GM20431 (cell line): ENCODE results near the gene BRD3OS.

Experiments used
- in situ Hi-C: fragments of 300-500 bp; cut with MseI, MboI; formaldehyde crosslinking; loops from one replicate; pipeline ENCODE4 v1.15.0; 2020; ENCODE audit warnings: low sequenced_read_pairs; ENCODE audit not compliant: unreplicated experiment

The BRD3OS gene

DNA sequence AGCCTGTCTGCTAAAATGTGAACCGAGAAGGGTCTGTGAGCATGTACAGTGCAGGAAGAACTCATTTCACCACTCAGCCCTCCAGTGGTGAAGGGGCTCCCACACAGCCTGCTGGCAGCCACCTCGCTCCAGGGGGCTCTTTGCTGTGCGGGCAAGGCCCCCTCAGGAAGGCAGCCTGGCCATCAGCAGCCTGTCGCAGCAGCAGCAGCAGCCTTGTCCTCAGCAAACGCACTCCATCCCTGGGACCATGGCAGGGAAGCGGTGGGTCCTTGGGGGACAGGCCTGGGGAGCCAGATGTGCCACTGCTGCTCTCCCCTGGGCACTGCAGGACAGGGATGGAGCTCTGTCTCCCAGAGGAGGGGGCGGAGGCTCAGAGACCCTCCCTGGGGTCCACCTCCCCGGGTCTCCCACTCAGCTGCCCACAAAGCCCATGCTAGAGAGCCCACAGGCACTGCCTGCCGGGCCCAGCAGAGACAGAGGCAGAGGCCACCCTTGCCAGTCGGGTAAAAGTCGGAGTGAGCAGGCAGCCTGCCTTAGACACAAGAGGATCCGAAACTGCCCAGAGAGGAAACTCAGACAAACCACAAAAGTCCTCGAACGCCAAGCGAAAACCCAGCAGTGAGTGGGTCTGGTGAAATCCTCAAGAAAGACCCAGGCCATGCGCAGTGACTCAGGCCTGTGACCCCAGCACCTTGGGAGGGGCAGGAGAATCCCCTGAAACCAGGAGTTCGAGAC is 34.5 kb downstream of the BRD3OS start:
- in situ Hi-C loops = no loop called here

DNA sequence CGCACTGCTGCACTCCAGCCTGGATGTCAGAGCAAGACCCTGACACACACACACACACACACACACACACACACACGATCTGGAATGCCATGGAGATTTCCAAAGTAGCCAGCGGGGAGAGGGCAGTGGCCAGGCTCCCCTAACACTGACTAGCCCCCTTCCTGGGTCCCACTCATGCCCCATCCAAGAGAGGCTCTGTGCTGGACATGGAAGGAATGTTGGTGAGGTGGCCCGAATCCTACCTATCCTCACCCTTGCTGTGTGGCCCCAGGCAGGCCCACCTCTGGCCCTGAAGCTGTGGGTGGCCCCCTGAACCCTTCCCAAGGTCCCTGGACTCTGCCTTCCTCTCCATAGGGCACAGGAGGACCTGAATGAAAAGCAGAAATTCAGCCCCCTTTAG is 35.3 kb downstream of the BRD3OS start:
- in situ Hi-C loops = no loop called here

DNA sequence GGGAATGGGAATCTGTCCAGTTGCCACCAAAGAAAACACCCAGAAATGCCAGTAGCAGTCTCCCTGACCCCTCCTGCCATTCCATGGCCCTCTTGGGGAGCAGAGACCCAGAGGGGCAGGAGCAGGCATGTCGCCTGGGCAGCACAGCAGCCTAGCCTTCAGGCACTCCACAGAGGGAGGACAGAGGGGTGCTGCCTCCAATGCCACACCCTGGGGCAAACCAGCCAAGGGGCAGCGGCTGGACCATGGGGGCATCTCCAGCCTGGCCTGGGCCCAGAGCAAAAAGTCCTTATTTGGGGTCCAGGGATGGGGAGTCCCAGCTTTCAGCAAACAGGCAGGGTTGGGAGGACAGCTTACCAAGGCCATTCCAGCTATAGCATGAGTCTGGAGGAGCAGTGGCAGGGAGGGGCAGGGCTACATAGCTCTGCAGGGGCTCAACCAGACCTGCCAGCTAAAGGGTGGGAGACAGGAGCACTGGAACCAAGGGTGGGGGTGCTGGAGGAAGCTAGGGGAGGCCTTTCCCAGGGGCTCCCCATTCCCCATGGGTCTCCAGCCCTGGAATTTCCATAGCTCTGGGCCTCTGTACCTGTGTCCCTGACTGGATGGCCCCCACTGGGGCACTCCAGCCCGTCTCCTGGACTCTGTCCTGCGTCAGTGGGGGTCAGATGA is 35.9 kb downstream of the BRD3OS start:
- in situ Hi-C loops = no loop called here

- in situ Hi-C loops = no loop called here
Measured at GRCh38 chr9:134061688-134062371, 36.5 kb downstream of the BRD3OS start.

DNA sequence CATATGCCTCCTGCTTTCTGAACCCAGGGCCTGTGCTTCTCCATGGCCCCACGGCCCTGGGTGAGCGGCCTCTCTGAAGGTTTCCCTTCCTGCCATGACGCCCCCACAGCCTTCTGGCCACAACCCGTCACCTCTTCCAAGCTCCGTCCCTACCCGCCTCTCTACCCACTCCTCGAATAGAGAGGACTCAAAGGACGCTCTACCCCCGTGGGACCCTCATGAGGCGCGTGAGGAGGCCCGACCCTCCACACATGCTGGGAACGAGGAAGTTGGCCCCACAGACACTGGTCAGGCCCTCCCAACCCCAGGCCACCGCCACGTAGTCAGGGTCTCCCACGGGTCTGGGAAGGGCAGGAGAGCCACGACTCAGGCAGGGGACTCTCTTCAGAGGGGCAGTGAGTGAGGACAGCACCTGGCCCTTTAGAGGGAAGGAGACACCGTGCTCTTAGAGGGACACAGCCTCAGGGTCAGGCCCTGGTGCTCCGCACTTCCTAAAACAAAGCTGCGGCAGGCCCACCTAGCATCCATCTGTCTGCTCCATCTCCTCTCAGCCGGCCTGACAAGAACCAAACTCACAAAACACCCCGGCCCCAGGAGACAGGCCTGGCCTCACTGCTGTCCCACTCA is 37.3 kb downstream of the BRD3OS start:
- in situ Hi-C loops = no loop called here

DNA sequence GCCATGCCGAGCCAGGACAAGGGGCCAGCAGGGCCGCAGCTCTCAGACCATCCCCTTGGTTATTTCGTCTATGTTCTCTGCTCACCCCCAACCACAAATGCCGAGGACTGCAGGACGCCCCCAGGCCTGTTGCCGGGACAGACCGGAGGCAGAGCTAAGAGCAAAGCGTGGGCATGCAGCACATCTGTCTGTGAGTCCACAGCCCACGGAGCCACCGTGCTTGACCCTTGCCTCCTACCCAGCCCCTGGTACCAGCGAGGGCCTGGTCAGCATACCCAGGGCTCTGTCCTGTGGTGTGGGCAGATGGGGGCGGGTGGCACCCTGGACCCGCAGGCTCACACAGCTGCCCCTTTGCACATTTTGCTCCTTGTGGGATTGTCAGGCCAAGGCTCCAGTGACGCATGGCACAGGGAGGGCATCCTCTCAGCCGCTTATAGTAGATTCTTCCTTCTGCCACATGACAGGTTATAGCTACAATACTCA is 37.8 kb downstream of the BRD3OS start:
- in situ Hi-C loops = no loop called here

- in situ Hi-C loops = no loop called here
Measured at GRCh38 chr9:134063571-134064450, 38.5 kb downstream of the BRD3OS start.

DNA sequence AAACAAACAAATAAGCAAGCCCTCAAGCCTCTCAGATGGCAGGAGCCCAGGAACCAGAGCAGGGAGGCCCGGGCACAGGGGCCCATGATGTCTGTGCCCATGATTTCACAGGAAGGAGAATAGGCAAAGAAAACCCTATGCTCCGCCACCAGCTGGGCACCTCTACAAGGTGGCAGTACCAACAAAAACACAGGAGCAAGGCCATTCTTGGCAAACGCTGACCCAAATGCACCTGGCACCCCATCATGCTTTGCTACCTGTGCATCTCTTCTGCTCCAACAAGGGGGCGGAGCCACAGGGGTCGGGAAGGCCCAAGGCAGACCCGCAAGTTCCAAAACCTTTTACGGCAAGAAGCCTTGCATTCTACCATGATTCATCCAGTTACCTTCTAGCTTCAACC is 39.4 kb downstream of the BRD3OS start:
- in situ Hi-C loops = no loop called here

DNA sequence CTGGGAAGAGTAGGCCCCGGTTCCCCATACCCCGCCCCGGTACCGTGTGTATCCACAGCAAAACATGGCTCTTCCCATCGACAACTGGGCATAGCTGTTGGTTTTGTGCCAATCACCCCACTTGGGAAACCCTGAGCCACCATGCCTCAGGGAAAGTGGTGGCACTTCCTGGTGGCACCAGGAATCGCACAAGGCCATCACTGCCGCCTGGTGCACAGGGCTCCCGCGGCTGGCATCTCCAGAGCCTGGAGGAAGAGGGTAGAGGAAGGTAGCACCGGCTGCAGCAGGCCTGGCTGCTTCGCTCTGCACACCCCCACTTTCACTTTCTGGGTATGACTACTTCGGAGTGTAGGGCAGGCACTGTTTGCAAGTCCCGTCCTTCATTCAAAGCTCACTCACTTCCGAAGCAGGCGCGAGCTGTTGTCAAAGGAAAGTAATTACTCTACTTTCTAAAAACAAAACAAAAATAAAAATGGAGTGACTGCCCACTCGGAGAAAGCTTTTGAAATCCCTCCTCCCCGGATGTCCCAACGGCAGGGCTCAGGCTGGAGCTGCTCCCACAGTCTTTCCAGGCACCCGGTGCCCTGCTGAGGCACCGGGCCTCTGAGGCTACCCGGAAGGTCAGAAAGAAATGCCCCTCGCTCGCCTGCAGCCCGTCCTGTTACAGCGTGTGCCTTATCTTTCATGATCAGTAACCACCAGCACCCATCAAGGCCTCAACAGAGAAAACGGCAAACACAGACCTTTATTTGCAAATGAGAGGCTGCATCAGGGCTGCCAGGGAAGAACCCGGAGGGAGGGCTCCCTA is 40.5 kb downstream of the BRD3OS start:
- in situ Hi-C loops = no loop called here

- in situ Hi-C loops = no loop called here
Measured at GRCh38 chr9:134066526-134066912, 41.2 kb downstream of the BRD3OS start.

DNA sequence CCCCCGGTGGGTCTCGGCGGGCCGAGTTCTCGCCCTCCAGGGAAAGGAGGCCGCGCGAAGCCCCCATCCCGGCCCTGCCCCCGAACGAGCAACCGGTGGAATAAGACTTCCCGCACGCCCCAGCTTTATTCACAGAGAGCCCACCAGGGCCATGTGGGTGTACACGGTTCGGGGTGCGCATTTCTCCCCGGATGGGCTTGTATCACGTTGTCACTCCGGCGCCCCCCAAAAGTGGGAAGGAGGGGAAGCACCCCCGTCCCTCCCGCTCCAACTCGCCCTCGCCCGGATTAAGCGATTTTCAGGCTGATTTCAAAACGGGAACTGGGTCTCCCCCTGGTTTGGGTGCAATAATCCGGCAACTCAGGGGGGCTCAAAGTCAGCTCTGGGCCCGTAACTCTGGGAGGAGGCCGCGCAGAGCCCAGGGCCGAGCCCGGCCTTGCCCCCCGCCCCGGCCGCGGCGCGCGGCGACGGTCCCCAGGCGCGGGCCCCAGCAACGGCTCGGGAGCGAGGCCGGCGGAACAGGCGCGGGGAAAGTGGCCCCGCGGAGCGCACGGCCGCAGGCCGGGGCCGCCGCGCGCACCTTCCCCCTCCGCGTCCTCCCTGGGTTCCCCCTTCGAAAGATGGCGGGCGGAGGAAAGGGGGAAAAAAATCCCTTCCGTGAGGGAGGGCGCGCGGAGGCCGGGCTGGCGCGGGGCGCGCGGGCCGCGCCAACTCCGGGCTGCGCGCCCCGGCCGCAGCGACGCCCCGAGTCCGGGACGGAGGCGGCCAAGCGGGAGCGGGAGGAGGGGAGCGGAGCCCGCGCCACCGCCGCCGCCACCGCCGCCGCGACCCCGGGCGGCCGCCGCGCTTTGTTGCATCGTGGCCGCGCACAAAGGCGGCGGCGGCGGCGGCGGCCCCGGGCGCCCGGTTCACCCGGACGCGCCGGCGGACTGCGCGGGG is 41.9 kb downstream of the BRD3OS start:
- in situ Hi-C loops = no loop called here

DNA sequence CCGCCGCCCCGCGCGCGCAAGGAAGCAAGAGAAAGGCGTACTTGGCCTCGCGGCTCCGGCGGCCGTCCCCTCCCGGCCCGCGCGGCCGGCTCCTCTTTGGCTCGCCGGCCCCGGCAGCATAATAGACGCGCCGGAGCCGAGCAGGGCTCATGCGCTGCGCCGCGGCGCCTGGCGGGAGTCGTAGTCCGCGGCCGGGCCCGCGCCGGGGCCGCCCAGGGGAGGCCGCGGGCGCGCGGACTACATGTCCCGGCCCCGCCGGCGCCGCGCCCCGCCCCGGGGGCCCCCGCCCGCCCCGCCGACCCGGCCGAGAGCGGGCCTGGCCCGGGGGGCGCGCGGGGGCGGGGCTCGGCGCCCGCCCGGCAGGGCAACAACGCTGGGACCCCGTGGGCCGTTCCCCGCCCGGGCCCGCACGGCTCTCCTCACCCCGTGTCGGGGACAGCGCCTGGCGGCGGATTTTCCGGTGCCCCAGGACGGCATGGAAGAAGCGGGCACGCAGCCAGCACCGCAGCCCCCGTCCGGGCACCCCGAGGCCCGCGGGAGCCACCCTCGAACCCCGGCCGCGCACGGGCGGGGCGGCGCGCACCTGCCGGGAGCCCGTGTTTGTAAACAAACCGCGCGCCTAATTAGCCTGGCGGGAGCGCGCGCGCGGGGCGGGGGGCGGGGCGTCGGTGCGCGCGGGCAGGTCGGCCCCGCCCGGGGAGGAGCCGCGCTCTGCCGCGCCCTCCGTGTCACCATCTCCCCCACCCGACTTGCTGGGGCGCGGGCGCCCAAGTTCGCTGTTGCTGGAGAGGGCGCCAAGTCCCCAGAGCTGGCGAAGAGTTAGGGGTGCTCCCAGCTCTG is 42.8 kb downstream of the BRD3OS start, which contains the start of gene BRD3:
Gene BRD3, minus strand, starts transcription at position 123 of the 840 bp plus-strand sequence. CDS start 14,549 bp downstream, outside the sequence.
- in situ Hi-C loops = no loop called here

DNA sequence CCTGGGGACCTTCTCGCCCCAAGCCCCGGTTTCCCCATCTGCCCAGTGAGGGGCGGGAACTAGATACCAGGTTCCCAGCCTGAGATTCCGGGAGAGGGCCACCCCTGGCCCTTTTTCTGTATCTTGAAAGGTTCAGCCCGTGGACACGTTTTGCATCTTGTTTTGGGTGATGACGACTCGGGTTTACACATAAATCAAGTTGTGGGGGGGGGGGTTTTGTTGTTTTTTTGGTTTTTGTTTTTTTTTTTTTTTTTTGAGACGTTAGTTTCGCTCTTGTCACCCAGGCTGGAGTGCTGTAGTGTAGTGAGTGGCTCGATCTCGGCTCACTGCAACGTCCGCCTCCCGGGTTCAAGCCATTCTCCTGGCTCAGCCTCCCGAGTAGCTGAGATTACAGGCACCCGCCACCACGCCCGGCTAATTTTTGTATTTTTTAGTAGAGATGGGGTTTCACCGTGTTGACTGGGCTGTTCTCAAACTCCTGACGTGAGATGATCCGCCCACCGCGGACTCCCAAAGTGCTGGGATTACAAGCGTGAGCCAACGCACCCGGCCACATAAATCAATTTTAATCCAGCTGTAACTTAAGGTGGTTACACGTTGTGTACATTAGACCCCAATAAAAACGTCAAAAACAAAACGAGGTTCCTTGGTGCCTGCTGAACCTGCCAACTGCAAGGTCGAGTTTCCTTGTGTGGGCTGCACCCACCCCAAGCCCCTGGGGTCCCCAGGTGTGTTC is 43.6 kb downstream of the BRD3OS start:
- in situ Hi-C loops = no loop called here

DNA sequence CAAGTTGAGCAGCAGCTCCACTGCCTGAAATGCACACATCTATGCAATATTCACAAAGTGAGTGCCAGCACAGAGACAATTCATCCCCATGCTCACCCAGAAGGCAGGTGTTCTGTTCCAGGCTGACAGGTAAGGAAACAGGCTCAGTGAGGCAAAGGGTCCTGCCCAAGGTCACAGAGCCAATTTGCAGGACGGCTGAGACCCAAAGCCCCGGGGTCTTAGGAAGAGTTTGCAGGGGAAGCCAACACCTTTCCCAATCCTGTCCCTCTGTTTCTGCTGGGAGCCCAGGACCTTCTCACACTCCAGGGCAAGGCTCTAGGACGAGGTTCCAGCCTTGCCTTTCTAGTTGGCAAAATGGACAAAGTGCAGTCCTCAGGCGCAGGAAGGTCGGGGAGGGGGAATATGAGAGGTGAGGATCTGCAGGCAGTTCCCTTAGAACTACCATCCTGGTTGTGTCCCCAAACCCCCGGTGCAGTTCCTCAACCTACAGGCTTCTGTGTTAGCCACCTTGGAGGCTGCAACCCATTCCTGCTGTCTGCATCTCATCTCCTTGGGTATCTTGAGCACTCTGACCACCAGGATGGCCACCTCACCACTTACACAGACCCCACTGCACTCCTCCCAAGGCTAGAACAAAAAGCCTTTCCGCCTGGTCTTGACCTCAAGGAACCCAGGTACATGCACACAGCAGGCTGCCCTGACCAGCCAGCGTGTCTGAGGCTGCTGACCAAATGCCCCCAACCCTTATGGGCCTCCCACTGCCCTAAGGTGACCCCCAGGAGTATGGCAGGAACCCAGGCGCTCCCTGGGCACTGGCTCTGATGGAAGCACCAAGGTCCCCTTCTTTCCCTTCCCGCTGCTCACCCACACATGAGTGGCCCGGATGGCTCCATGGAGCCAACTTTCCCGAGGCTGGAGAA is 44.5 kb downstream of the BRD3OS start:
- in situ Hi-C loops = no loop called here

DNA sequence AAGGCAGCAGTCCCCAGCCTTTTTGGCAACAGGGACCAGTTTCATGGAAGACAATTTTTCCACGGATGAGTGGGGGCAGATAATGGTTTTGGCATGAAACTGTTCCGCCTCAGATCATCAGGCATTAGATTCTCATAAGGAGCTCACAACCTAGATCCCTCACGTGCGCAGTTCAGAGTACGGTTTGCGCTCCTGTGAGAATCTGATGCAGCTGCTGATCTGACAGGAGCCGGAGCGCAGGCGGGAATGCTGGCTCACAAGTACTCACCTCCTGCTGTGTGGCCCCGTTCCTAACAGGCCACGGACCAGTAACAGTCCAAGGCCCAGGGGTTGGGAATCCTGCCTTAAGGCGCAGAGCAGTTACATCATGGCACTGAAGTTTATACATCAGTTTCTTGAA is 45.9 kb downstream of the BRD3OS start:
- in situ Hi-C loops = no loop called here
